Upper lobe of left lung (tissue), 4 donors: Measurements from ENCODE around the gene MOBP.

Experiments used
- CTCF ChIP-seq, 6 experiments: fragments of 450-650 bp in 4 of 6; fragments of 200-600 bp in 2 of 6; sonication (generic) in 2 of 6; IDR thresholded peaks; one replicate each; pipeline ENCODE4 v1.5.1; 2016 to 2019; ENCODE audit warnings: antibody characterized with exemption in 6 of 6
- POLR2AphosphoS5 ChIP-seq, 2 donors: sonication (generic); formaldehyde crosslinking; IDR thresholded peaks; one replicate each; pipeline ENCODE4 v1.5.1; 2017; ENCODE audit warnings: antibody characterized with exemption in 2 of 2

- TF ChIP-seq POLR2AphosphoS5 (IDR thresholded peaks at IDR 0.05) (no peak), CTCF (IDR thresholded peaks at IDR 0.05) (no peak)
These were observed 492 bp upstream of the MOBP start for GRCh38 chr3:39466988-39467387.
